Endothelial cell of umbilical vein (primary cell): ENCODE data around the gene FUT9. TPM values are rescaled to one million over a fixed set of nuclear protein-coding genes. Genes with fewer than 3 reads are reported as not detected.

Experiments
- BruUV-seq: library from RNA; stranded (reverse); fragments of 400-500 nt; replicated peaks from 2 replicates; lab custom pipeline; 2021; lab: Mats Ljungman, UMichigan
- CTCF ChIA-PET: fragments of 300-600, 350-600 bp; sonication (Branson Sonifier 250); formaldehyde crosslinking; loops from one replicate; lab custom pipeline; 2021; ENCODE audit warnings: antibody characterized with exemption, inconsistent platforms; lab: Charles Lee
- POLR2A ChIA-PET: fragments of 300-600, 350-600 bp; sonication (Branson Sonifier 250); formaldehyde crosslinking; loops from one replicate; lab custom pipeline; 2021; ENCODE audit warnings: antibody characterized with exemption, inconsistent platforms; lab: Charles Lee
- DNase-seq: peaks from one replicate; pipeline ENCODE4 v3.0.0-alpha.2; 2011; ENCODE audit warnings: low read depth, low spot score
- FAIRE-seq: peaks from 2 replicates; lab custom pipeline; 2011; peaks lifted over from hg19 to GRCh38; lab: Jason Lieb, UNC
- H2AFZ ChIP-seq: 2 replicates; pipeline ENCODE4 v1.6.0; 2012; ENCODE audit warnings: low read depth, low read length, control low read depth, inconsistent platforms
- H3K27ac ChIP-seq: 2 replicates; pipeline ENCODE4 v1.5.1; 2011; ENCODE audit warnings: low read depth, mild to moderate bottlenecking, control low read depth, low read length, moderate library complexity; ENCODE audit not compliant: insufficient read depth
- H3K27me3 ChIP-seq, 2 experiments: 2 replicates each; pipeline versions ENCODE4 v1.6.0 to v1.6.1; 2011; ENCODE audit warnings: low read length in 2 of 2, mixed read lengths in 1 of 2; ENCODE audit not compliant: control insufficient read depth in 2 of 2, insufficient read depth in 2 of 2
- H3K36me3 ChIP-seq, 2 experiments: 2 replicates in 1 of 2; 3 replicates in 1 of 2; pipeline ENCODE4 v1.5.1; 2011; ENCODE audit warnings: low read length in 2 of 2, mild to moderate bottlenecking in 1 of 2, moderate library complexity in 1 of 2; ENCODE audit not compliant: control insufficient read depth in 2 of 2, insufficient read depth in 2 of 2; ENCODE audit errors: extremely low read depth in 1 of 2
- H3K4me1 ChIP-seq: 3 replicates; pipeline ENCODE4 v1.5.1; 2011; ENCODE audit warnings: mild to moderate bottlenecking, low read length; ENCODE audit not compliant: control insufficient read depth, insufficient read depth; ENCODE audit errors: extremely low read depth
- H3K4me2 ChIP-seq: 2 replicates; pipeline ENCODE4 v1.6.1; 2011; ENCODE audit warnings: low read length, control low read depth, mixed read lengths; ENCODE audit not compliant: insufficient read depth
- H3K4me3 ChIP-seq, 3 experiments: fragments of 200-600 bp in 1 of 3; sonication (generic), shearing (Covaris generic) in 1 of 3; replicated peaks in 1 of 3; 2 replicates each; pipeline ENCODE4 v1.5.1; 2011 to 2016; ENCODE audit warnings: control low read depth in 3 of 3, low read length in 3 of 3, mild to moderate bottlenecking in 2 of 3, inconsistent platforms in 1 of 3, low read depth in 1 of 3, moderate library complexity in 1 of 3; ENCODE audit not compliant: insufficient read depth in 1 of 3
- H3K79me2 ChIP-seq: 2 replicates; pipeline ENCODE4 v1.6.0; 2012; ENCODE audit warnings: low read length, inconsistent platforms; ENCODE audit not compliant: control insufficient read depth, insufficient read depth
- H3K9ac ChIP-seq: replicated peaks from 2 replicates; pipeline ENCODE3; 2011; ENCODE audit warnings: low read length, control low read depth; ENCODE audit not compliant: insufficient read depth; ENCODE audit errors: extremely low read depth
- H3K9me1 ChIP-seq: replicated peaks from 3 replicates; pipeline ENCODE4 v1.6.0; 2011; ENCODE audit warnings: mild to moderate bottlenecking, low read length; ENCODE audit not compliant: control insufficient read depth, insufficient read depth; ENCODE audit errors: extremely low read depth
- H3K9me3 ChIP-seq: replicated peaks from 2 replicates; pipeline ENCODE4 v1.5.1; 2012; ENCODE audit warnings: low read length, inconsistent platforms; ENCODE audit not compliant: control insufficient read depth, insufficient read depth
- H4K20me1 ChIP-seq: replicated peaks from 2 replicates; pipeline ENCODE3; 2011; ENCODE audit warnings: mild to moderate bottlenecking, low read length; ENCODE audit not compliant: control insufficient read depth, insufficient read depth; ENCODE audit errors: extremely low read depth
- CTCF ChIP-seq, 2 donors: IDR thresholded peaks; 1 replicate in 1 of 2; 2 replicates in 1 of 2; pipeline ENCODE4 v1.5.1; 2011; ENCODE audit warnings: low read length in 2 of 2, mild to moderate bottlenecking in 2 of 2, moderate library complexity in 2 of 2, control low read depth in 1 of 2, inconsistent platforms in 1 of 2, low read depth in 1 of 2; ENCODE audit not compliant: insufficient read depth in 1 of 2; ENCODE audit errors: extremely low read depth in 1 of 2
- EZH2 ChIP-seq: IDR thresholded peaks from 2 replicates; pipeline ENCODE4 v1.6.1; 2012; ENCODE audit warnings: borderline replicate concordance, low read depth, mild to moderate bottlenecking, moderate library complexity, low read length, inconsistent platforms; ENCODE audit not compliant: severe bottlenecking
- FOS ChIP-seq: IDR thresholded peaks from 2 replicates; pipeline ENCODE4 v1.6.1; 2011; ENCODE audit warnings: mild to moderate bottlenecking, low read length, moderate library complexity, borderline replicate concordance; ENCODE audit not compliant: insufficient read depth
- GATA2 ChIP-seq: IDR thresholded peaks from 2 replicates; pipeline ENCODE4 v1.7.0; 2011; ENCODE audit warnings: low read depth, mild to moderate bottlenecking, moderate library complexity, mixed read lengths, low read length; ENCODE audit not compliant: insufficient read length, insufficient read depth
- JUN ChIP-seq: IDR thresholded peaks from 2 replicates; pipeline ENCODE4 v1.6.1; 2011; ENCODE audit warnings: borderline replicate concordance, low read depth; ENCODE audit not compliant: insufficient read length, insufficient read depth
- MAX ChIP-seq: IDR thresholded peaks from 2 replicates; pipeline ENCODE4 v1.6.1; 2011; ENCODE audit not compliant: insufficient read depth, insufficient read length
- MYC ChIP-seq: IDR thresholded peaks from one replicate; pipeline ENCODE4 v1.6.1; 2011; ENCODE audit warnings: mild to moderate bottlenecking, low read depth, low read length
- POLR2A ChIP-seq: IDR thresholded peaks from 2 replicates; pipeline ENCODE4 v1.6.1; 2012; ENCODE audit warnings: low read depth, mild to moderate bottlenecking, control low read depth, low read length
- POLR2AphosphoS5 ChIP-seq: IDR thresholded peaks from 2 replicates; pipeline ENCODE4 v1.6.1; 2012; ENCODE audit warnings: low read depth, mild to moderate bottlenecking, control low read depth, low read length, moderate library complexity; ENCODE audit not compliant: insufficient read depth
- dilution Hi-C: fragments of 300-500 bp; cut with MboI; formaldehyde crosslinking; loops from one replicate; pipeline ENCODE4 v1.15.0; 2019; ENCODE audit warnings: low sequenced_read_pairs; ENCODE audit not compliant: extremely low pct_ligation_motif_present
- intact Hi-C: fragments of 100-400 bp; cut with micrococcal nuclease; formaldehyde crosslinking; loops from one replicate; pipeline ENCODE4 v1.10.0; 2022
- polyA plus RNA-seq, 4 experiments: library from polyadenylated mRNA; depleted of rRNA in 3 of 4; stranded (reverse) in 3 of 4; unstranded in 1 of 4; fragments of >200 nt; gene quantifications; 2 replicates each; pipeline versions ENCODE4 v1.2.1 to v1.2.3, GENCODE V29; 2011 to 2012; ENCODE audit warnings: missing spikeins in 1 of 4
- total RNA-seq: library from RNA; stranded (reverse); gene quantifications from 2 replicates; pipeline ENCODE4 v1.2.3, GENCODE V29; 2021

Gene FUT9
- total and polyA plus RNA-seq, 2 donors (not counting 3 experiments of a cell fraction or from before 2014, with no cell fraction given): not detected

GRCh38 chr6:96171112-96171511 lies 155.3 kb downstream of the FUT9 start:
- intact Hi-C loops: no loop called here
- peaks cover 2% of the 10 kb centered on the region for H3K9me3 ChIP-seq
- H4K20me1 ChIP-seq: no peaks in the 10 kb centered on the region
- H3K9me1 ChIP-seq: no peaks in the 10 kb centered on the region
- H3K79me2 ChIP-seq: no peaks in the 10 kb centered on the region
- H3K4me1 ChIP-seq: no peaks in the 10 kb centered on the region
- no peak for DNase-seq
- ChIA-PET POLR2A (no interaction called here), CTCF (no interaction called here)
- H2AFZ ChIP-seq: no peak overlapping the region
- no peak overlapping the region for H3K4me2 ChIP-seq
- no peak overlapping the region for H3K9ac ChIP-seq
- H3K27me3 ChIP-seq: no peaks in the 10 kb centered on the region
- H3K27ac ChIP-seq: no peak overlapping the region
- TF ChIP-seq MAX (no peak), CTCF (IDR thresholded peaks at IDR 0.05; ENCODE audit: extremely low read depth in 1 of 2, insufficient read depth in 1 of 2, low read depth in 1 of 2, low read length in 2 of 2) (no peak), FOS (no peak), POLR2AphosphoS5 (no peak), EZH2 (no peak), POLR2A (no peak), MYC (no peak), GATA2 (no peak), JUN (no peak)
- dilution Hi-C loops: no loop called here
- H3K4me3 ChIP-seq: no peak overlapping the region
- no TSS peak for BruUV-seq
- FAIRE-seq: no peak
- no peaks in the 10 kb centered on the region for H3K36me3 ChIP-seq
